ENCODE results near the gene PRKCZ.

PRKCZ gene

GRCh38 chr1:2125350-2126211, 75.4 kb downstream of the PRKCZ start:
- H3K9me3 ChIP-seq (ENCODE audit: control insufficient read depth, insufficient read depth, low read depth, low read length): peaks cover 7% of the 10 kb centered on the region; the same call in 1 of the 2 replicates
- H3K27ac ChIP-seq (ENCODE audit: low read depth, low read length): no peak overlapping the region
- H3K27me3 ChIP-seq (ENCODE audit: control insufficient read depth, insufficient read depth, low read length): no peaks in the 10 kb centered on the region
- H3K4me3 ChIP-seq (ENCODE audit: low read depth, low read length): no peak overlapping the region
- no peaks in the 10 kb centered on the region for H3K36me3 ChIP-seq (ENCODE audit: control insufficient read depth, insufficient read depth, low read length)
- H3K9ac ChIP-seq (ENCODE audit: low read length): no peak overlapping the region
- H3K4me1 ChIP-seq (ENCODE audit: control insufficient read depth, insufficient read depth, low read length): peaks cover 7% of the 10 kb centered on the region

GRCh38 chr1:2126331-2127186, 76.3 kb downstream of the PRKCZ start:
- Histone ChIP-seq H3K36me3 (ENCODE audit: control insufficient read depth, insufficient read depth, low read length) (no peaks in the 10 kb centered on the region), H3K9ac (ENCODE audit: low read length) (no peak overlapping the region), H3K9me3 (ENCODE audit: control insufficient read depth, insufficient read depth, low read depth, low read length) (0 out of 2 replicates have a peak, but pooled peaks cover 3% of the 10 kb centered on the region), H3K27me3 (ENCODE audit: control insufficient read depth, insufficient read depth, low read length) (no peaks in the 10 kb centered on the region), H3K4me3 (ENCODE audit: low read depth, low read length) (no peak overlapping the region), H3K4me1 (ENCODE audit: control insufficient read depth, insufficient read depth, low read length) (peaks cover 17% of the 10 kb centered on the region), H3K27ac (ENCODE audit: low read depth, low read length) (no peak overlapping the region)

GRCh38 chr1:2127187-2128145, 77.3 kb downstream of the PRKCZ start:
- Histone ChIP-seq H3K27me3 (ENCODE audit: control insufficient read depth, insufficient read depth, low read length) (no peaks in the 10 kb centered on the region), H3K27ac (ENCODE audit: low read depth, low read length) (no peak overlapping the region), H3K9ac (ENCODE audit: low read length) (no peak overlapping the region), H3K9me3 (ENCODE audit: control insufficient read depth, insufficient read depth, low read depth, low read length) (no peaks in the 10 kb centered on the region), H3K36me3 (ENCODE audit: control insufficient read depth, insufficient read depth, low read length) (no peaks in the 10 kb centered on the region), H3K4me1 (ENCODE audit: control insufficient read depth, insufficient read depth, low read length) (peaks cover 22% of the 10 kb centered on the region), H3K4me3 (ENCODE audit: low read depth, low read length) (no peak overlapping the region)

- Histone ChIP-seq H3K36me3 (ENCODE audit: control insufficient read depth, insufficient read depth, low read length) (no peaks in the 10 kb centered on the region), H3K9me3 (ENCODE audit: control insufficient read depth, insufficient read depth, low read depth, low read length) (no peaks in the 10 kb centered on the region), H3K9ac (ENCODE audit: low read length) (no peak overlapping the region), H3K4me3 (ENCODE audit: low read depth, low read length) (no peak overlapping the region), H3K27me3 (ENCODE audit: control insufficient read depth, insufficient read depth, low read length) (no peaks in the 10 kb centered on the region), H3K4me1 (ENCODE audit: control insufficient read depth, insufficient read depth, low read length) (peaks cover 27% of the 10 kb centered on the region), H3K27ac (ENCODE audit: low read depth, low read length) (no peak overlapping the region)
Measured at GRCh38 chr1:2128189-2128901, 78.1 kb downstream of the PRKCZ start.

- no peaks in the 10 kb centered on the region for H3K27me3 ChIP-seq (ENCODE audit: control insufficient read depth, insufficient read depth, low read length)
- no peak overlapping the region for H3K9ac ChIP-seq (ENCODE audit: low read length)
- no peaks in the 10 kb centered on the region for H3K36me3 ChIP-seq (ENCODE audit: control insufficient read depth, insufficient read depth, low read length)
Measured at GRCh38 chr1:2129256-2129943, 79.2 kb downstream of the PRKCZ start.

GRCh38 chr1:2130156-2130555, 79.9 kb downstream of the PRKCZ start:
- no peak overlapping the region for H3K4me3 ChIP-seq (ENCODE audit: low read depth, low read length)

More at GRCh38 chr1:2129256-2129943, 79.2 kb downstream of the PRKCZ start:
- H3K27ac ChIP-seq (ENCODE audit: low read depth, low read length): no peak overlapping the region
- H3K4me1 ChIP-seq (ENCODE audit: control insufficient read depth, insufficient read depth, low read length): peaks cover 36% of the 10 kb centered on the region
- no peaks in the 10 kb centered on the region for H3K9me3 ChIP-seq (ENCODE audit: control insufficient read depth, insufficient read depth, low read depth, low read length)
- H3K4me3 ChIP-seq (ENCODE audit: low read depth, low read length): no peak overlapping the region

GRCh38 chr1:2130871-2131289, 80.7 kb downstream of the PRKCZ start:
- Histone ChIP-seq H3K36me3 (ENCODE audit: control insufficient read depth, insufficient read depth, low read length) (no peaks in the 10 kb centered on the region), H3K9me3 (ENCODE audit: control insufficient read depth, insufficient read depth, low read depth, low read length) (no peaks in the 10 kb centered on the region), H3K27me3 (ENCODE audit: control insufficient read depth, insufficient read depth, low read length) (no peaks in the 10 kb centered on the region), H3K4me1 (ENCODE audit: control insufficient read depth, insufficient read depth, low read length) (peaks cover 44% of the 10 kb centered on the region), H3K4me3 (ENCODE audit: low read depth, low read length) (no peak overlapping the region), H3K27ac (ENCODE audit: low read depth, low read length) (no peak overlapping the region), H3K9ac (ENCODE audit: low read length) (no peak overlapping the region)

More at GRCh38 chr1:2130156-2130555, 79.9 kb downstream of the PRKCZ start:
- peaks cover 42% of the 10 kb centered on the region for H3K4me1 ChIP-seq (ENCODE audit: control insufficient read depth, insufficient read depth, low read length)
- H3K9ac ChIP-seq (ENCODE audit: low read length): no peak overlapping the region
- H3K27me3 ChIP-seq (ENCODE audit: control insufficient read depth, insufficient read depth, low read length): no peaks in the 10 kb centered on the region
- no peaks in the 10 kb centered on the region for H3K9me3 ChIP-seq (ENCODE audit: control insufficient read depth, insufficient read depth, low read depth, low read length)
- no peaks in the 10 kb centered on the region for H3K36me3 ChIP-seq (ENCODE audit: control insufficient read depth, insufficient read depth, low read length)
- H3K27ac ChIP-seq (ENCODE audit: low read depth, low read length): no peak overlapping the region

GRCh38 chr1:2132222-2133038, 82.2 kb downstream of the PRKCZ start:
- H3K4me1 ChIP-seq (ENCODE audit: control insufficient read depth, insufficient read depth, low read length): peaks cover 48% of the 10 kb centered on the region
- H3K4me3 ChIP-seq (ENCODE audit: low read depth, low read length): peak overlapping the region; percentile 54
- no peaks in the 10 kb centered on the region for H3K27me3 ChIP-seq (ENCODE audit: control insufficient read depth, insufficient read depth, low read length)
- H3K9ac ChIP-seq (ENCODE audit: low read length): no peak overlapping the region
- no peaks in the 10 kb centered on the region for H3K9me3 ChIP-seq (ENCODE audit: control insufficient read depth, insufficient read depth, low read depth, low read length)
- no peaks in the 10 kb centered on the region; the same call in 1 of the 2 replicates for H3K36me3 ChIP-seq (ENCODE audit: control insufficient read depth, insufficient read depth, low read length)
- H3K27ac ChIP-seq (ENCODE audit: low read depth, low read length): no peak overlapping the region
